Stimulated activated CD4-positive, alpha-beta T cell treated with anti-CD3 and anti-CD28 coated beads, Interleukin-15, amount 100 ng/mL, for 48 hours (primary cell): ENCODE results near the gene EXOC3.
"Not testable (repeated sequence)": the region's sequence is repeated elsewhere in the genome, so short reads cannot be mapped to it uniquely, and the experiment has no call there.

Source experiments
- DNase-seq, 2 donors: peaks; one replicate each; pipeline ENCODE4 v3.0.0-alpha.2; 2020; ENCODE audit warnings: low read depth in 2 of 2

The EXOC3 gene

GRCh38 chr5:485113-485945 lies 42.4 kb downstream of the EXOC3 start:
- no peak for DNase-seq

- DNase-seq, result no peak
These were observed 43.0 kb downstream of the EXOC3 start for GRCh38 chr5:485946-486491.

GRCh38 chr5:486597-486996 lies 43.6 kb downstream of the EXOC3 start:
- DNase-seq, result not testable (repeated sequence)

DNA sequence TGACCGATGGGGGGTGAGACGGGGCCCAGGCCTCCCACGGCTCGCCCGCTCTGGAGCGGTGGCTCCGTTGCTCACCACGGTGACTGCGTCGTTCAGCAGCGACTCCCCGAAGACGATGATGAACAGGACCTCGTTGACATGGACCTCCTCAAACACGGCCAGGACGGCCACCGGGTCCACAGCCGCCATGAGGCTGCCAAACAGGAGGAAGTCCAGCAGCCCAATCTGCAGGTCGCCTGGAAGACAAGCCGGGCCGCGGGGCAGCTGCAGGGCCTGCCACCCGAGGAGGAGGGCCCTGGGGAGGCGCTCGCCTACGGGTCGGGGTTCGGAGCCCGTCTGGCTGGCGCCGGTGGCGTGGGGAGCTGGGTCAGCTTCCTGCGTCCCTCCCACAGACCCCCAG lies 45.3 kb downstream of the EXOC3 start:
- no peak for DNase-seq

DNA sequence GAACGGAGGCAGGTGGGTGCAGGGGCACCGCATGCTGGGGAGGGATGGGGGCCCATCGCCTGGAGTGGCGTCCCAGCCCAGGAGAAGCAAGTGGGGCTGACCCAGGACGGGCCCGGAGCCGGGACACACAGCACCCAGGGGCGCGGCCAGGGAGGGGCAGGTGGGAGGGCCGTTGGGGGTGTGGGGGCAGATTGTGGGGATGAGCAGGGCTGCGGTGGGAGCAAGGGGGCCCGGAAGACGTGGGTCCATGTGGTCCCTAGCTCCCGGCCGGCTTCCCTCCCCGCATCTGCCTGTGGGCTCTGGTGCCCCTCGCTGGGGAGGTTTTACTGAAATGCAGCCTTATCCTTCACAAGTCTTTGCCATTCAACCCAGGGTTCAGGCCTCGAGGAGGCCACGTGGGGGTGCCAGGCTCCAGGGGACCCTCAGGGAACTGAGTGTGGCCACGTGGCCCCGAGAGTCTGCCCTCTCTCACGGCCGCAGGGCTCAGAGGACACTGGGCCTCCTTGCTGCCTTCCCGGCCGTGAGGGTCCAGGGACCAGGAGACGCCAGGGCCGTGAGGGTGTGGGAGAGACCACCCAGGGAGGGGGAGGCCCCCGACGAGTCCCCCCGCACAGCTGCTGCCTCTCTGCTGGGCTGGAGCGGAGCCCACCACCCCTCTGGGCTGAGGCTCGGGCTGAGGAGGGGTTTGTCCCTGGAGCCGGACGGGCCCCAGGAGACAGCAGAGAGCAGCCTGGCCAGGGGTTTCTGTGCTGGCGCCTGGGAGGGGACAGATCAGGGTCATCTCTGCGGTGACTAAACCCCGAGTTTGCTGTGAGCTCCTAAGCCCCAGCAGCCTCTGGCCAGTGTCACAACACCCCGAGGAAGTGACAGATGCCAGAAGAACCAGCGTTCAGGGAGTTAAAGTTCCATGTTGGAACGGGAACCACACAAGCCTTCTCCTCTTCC lies 46.0 kb downstream of the EXOC3 start:
- no peak for DNase-seq

GRCh38 chr5:489689-490080 lies 46.7 kb downstream of the EXOC3 start:
- no peak for DNase-seq

DNA sequence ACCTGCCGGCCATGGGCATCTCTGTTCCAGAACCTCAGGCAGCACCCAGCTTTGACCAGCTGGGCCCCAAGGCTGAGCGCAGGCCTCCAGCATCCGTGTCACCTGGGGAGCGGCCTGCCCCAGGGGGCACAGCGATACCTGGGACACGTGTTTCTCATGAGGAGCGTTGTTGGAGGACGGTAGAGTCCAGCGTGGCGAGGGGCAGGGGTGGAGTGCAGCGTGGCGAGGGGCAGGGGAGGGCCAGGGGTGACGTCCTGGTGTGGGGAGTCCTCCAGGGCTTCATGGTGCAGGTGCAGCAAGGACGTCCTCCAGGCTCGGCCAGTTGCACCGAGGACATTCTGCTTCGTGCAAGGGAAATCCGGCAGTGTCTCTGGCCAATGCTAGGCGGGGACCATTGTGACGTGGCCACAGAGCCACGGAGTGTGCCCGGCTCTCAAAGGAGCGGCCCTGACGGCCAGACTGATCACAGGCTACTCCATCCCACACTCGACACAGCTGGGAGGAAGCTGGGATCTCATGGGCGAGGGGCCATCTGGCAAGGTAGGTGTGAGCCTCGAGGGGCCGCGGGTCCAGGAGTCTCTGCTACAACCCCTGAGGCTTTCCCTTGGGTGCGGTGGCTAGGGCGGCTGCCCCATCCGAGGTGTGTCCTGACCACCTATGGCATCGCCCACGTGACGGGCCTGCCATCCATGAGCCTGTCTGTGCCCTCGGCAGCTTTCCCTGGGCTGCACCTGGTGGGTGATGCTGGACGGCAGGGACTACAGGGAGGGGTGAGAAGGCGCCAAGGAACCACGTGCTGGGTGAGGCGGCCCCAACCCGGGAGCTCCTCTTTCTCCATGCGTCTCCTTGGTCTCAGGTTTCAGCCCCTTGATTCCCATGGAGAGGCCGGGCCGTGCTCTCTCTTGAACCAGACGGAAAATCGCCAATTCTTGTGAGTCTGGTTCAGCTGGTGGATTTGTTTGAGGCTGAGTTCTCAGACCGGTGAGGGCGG lies 47.4 kb downstream of the EXOC3 start:
- no peak for DNase-seq

GRCh38 chr5:491119-491855 lies 48.3 kb downstream of the EXOC3 start:
- no peak for DNase-seq

DNA sequence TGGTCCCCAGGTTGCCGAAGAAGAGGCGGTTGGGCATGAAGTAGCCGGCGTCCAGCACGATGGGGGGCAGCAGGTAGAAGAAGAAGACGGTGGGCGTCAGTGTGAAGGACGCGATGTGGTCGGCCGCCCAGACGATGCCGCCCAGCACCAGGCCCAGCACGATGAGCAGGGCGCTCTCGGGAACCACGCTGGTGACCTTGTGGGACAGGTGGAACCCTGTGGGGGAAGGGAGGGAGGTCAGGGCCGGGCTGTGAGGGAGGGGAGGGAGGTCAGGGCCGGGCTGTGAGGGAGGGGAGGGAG lies 48.8 kb downstream of the EXOC3 start:
- DNase-seq, result no peak

DNA sequence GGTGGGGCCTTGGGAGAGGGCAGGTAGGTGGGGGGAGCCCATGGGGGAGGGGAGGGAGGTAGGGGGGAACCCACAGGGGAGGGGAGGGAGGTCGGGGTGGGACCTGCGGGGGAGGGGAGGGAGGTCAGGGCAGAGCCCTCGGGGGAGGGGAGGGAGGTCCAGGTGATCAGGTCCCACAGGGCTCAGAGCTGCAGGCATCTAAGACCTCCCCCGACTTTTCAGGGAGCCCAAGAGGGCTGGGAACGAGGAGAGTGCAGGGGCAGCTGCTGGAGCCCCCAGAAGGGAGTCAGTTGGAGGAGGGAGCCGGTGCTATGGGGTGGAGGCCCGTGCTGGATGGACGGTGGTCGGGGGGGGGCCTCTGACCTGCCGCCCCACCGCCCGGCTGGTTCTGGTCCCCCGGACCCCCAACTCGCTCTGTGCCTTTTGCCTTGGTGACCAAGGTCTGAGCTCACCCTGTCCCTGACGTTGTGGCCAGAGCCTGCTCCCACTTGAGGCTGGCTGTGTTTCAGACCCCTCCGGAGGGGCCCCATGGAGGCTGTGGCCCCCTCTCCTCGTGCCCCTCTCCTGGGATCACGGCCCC lies 49.4 kb downstream of the EXOC3 start:
- DNase-seq, result no peak

GRCh38 chr5:493119-493701 lies 50.2 kb downstream of the EXOC3 start:
- DNase-seq, result no peak

- DNase-seq, result no peak
These were observed 50.8 kb downstream of the EXOC3 start for GRCh38 chr5:493758-494157.

DNA sequence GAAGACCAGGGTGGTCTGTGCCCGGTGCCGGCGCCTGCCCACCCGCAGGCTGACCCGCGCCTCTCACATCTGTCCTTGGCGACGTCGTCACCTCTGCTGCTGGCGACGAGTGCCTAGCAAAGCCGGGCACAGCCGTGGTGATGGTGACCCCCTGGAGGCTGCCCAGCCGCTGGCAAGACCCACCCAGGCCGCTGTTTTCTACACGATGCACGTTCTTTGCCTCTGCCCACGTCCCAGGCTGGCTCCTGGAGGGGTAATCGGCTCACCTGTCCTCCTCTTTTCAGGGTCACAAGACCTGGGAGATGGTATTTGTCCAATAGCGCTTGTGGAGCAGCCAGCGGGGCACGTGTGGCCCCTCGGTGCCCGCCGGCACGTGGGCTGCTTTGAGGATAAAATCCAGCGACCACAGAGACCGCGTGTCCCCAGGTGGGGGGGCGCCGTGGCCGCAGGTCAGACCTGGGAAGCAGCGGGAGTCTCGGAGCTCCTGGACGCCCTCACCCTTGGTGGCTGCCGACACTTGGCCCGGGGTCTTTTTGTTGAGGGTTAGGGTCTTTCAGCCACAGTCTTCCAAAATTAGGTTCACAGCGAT lies 51.8 kb downstream of the EXOC3 start:
- no peak for DNase-seq

DNA sequence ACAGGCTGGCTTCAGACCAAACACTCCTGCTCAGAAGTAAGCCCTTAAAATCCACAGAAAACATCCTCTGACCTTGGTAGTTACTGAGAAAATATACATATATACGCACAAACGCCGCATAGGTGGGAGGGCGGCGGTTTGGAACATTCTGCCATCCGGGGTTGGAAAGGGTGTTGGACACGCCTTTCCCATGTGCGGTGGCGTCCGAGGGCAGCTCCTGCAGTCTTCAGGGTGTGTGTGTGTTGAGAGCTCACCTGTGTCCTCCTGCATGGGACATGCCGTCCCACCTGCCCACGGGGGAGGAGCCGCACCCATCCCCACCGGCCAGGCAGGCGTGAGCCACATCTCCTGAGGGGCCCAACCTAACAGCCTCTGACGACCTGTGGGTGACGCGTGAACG lies 53.1 kb downstream of the EXOC3 start:
- no peak for DNase-seq

GRCh38 chr5:497090-497700 lies 54.2 kb downstream of the EXOC3 start:
- no peak for DNase-seq

- no peak for DNase-seq
These were observed 55.0 kb downstream of the EXOC3 start for GRCh38 chr5:497871-498509.

DNA sequence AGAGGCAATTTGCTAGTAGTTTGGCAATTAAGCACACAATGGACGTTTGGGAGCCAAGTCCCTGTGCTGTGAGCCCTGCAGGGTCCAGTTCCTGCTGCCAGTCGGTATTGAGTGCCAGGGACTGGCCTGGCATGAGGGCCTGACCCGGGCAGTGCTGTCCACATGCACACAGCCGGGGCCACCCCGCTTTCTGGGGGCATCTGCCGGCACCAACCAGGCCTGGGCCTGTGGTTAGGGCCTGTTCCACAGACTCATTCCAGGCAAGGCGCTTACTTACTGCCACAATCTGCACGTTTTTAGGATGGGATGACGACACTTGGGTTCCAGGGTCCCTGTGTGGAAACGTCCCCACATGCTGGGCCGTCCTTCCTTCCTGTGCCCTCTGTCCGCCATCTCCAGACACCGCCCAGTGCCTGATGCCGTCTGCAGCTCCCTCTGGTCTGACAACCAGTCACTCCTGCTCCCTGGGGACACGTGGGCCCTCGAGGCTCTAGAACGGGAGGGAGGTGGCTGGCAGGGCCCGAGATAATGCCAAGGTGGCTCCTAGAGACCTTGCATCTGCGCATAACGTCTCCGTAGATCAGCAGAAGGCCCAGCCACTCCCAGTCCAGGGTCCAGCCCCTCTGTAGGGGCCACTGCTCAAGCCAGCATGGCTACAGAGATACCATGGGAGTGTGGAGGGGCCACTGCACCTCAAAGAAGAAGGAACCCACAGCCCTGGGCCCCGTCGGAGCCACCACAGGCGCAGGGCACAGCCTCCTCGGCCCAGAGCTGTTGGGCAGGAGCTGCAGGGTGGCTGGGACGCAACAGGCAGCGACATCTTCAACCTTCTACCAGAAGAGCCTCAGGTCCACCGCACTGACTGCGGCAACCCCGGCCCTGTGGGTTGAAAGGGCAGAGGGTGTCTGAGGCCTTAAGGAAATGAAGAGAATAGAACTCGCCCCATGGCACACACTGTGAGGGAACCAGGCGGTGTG lies 56.5 kb downstream of the EXOC3 start:
- DNase-seq, result no peak

- DNase-seq, result no peak
These were observed 57.5 kb downstream of the EXOC3 start for GRCh38 chr5:500491-500890.
